Activated B cell treated with CpG ODN at 0.5 μM for 24 hours (primary cell): ENCODE data around the gene CLTB. TPM values are rescaled to one million over a fixed set of nuclear protein-coding genes. Genes with fewer than 3 reads are reported as not detected.

Experiments used
- ATAC-seq: fragments of 200-7000 bp; cut with Tn5 transposase; one replicate; pipeline ENCODE4 v1.10.0; 2021; ENCODE audit warnings: low read depth, mild to moderate bottlenecking, moderate library complexity
- CTCF ChIA-PET: fragments of 350-600 bp; sonication (Branson Sonifier 250); formaldehyde crosslinking; loops from one replicate; lab custom pipeline; 2021; ENCODE audit warnings: antibody characterized with exemption; lab: Charles Lee
- POLR2A ChIA-PET: fragments of 350-600 bp; sonication (Branson Sonifier 250); formaldehyde crosslinking; loops from one replicate; lab custom pipeline; 2021; ENCODE audit warnings: antibody characterized with exemption; lab: Charles Lee
- DNase-seq: peaks from one replicate; pipeline ENCODE4 v3.0.0; 2022
- H3K27ac Mint-ChIP-seq: one replicate; pipeline ENCODE4 v1.8.0; 2020; ENCODE audit warnings: mixed read lengths
- H3K27me3 Mint-ChIP-seq: one replicate; pipeline ENCODE4 v1.8.0; 2021; ENCODE audit warnings: mixed read lengths
- H3K36me3 Mint-ChIP-seq: one replicate; pipeline ENCODE4 v1.8.0; 2021; ENCODE audit warnings: low read depth, mixed read lengths
- H3K4me1 Mint-ChIP-seq: one replicate; pipeline ENCODE4 v1.8.0; 2021; ENCODE audit warnings: mixed read lengths
- H3K4me3 Mint-ChIP-seq: one replicate; pipeline ENCODE4 v1.8.0; 2020; ENCODE audit warnings: mild to moderate bottlenecking, mixed read lengths
- H3K9me3 Mint-ChIP-seq: one replicate; pipeline ENCODE4 v1.8.0; 2020; ENCODE audit warnings: mixed read lengths
- intact Hi-C: fragments of 100-400 bp; cut with micrococcal nuclease; formaldehyde crosslinking; loops from one replicate; pipeline ENCODE4 v1.15.1; 2024
- total RNA-seq: library from RNA; stranded (reverse); gene quantifications from 2 replicates; pipeline ENCODE4 v1.2.3, GENCODE V29; 2022
- TF ChIP-seq, protein P1 (sequence below): fragments of 200-600 bp; IDR thresholded peaks from one replicate; pipeline ENCODE4 v1.8.0; 2022; ENCODE audit warnings: antibody characterized with exemption, mild to moderate bottlenecking

CLTB gene
- total RNA-seq, 1 donor from 2014 or later: 29.5 TPM

DNA sequence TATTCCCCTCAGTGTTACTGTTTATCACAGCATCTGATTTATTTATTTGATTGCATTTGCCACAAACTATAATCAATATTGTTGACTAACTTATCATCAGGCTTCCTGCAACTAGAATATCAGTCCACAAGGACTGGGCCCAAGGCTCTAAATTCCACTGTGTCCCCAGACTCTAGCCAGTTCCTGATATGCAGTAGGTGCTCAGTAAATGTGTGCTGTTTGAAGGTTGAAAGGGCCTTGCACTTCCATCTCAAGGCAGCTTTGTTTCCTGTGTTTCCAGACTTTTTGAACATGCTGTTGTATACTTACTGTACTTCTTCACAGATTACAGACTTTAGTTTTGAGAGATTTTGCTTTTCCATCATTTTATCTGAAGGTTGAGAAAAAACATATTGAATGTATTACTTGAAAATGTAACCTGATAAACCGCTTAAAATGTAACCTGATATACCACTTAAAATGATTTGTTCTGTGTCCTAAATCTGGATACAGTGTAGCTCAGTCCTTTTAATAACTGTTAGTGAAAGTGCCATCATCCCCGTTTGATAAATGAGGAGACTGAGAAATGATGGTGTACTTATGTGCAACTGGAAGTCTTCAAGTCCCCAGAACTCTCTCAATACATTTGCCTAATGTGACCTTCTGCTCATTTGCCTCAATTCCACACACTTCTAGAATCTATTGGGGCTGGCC is 73.4 kb downstream of the CLTB start:
- TF ChIP-seq, protein P1, sequence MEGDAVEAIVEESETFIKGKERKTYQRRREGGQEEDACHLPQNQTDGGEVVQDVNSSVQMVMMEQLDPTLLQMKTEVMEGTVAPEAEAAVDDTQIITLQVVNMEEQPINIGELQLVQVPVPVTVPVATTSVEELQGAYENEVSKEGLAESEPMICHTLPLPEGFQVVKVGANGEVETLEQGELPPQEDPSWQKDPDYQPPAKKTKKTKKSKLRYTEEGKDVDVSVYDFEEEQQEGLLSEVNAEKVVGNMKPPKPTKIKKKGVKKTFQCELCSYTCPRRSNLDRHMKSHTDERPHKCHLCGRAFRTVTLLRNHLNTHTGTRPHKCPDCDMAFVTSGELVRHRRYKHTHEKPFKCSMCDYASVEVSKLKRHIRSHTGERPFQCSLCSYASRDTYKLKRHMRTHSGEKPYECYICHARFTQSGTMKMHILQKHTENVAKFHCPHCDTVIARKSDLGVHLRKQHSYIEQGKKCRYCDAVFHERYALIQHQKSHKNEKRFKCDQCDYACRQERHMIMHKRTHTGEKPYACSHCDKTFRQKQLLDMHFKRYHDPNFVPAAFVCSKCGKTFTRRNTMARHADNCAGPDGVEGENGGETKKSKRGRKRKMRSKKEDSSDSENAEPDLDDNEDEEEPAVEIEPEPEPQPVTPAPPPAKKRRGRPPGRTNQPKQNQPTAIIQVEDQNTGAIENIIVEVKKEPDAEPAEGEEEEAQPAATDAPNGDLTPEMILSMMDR: no peak
- intact Hi-C loops: no loop called here
- CTCF ChIA-PET: interaction anchor here (1.2 kb wide), 1 partner anchor 13 kb away, joined by 3 read pairs; no protein-coding TSS in a partner anchor
- H3K27ac Mint-ChIP-seq: no peak overlapping the region
- no peak for ATAC-seq
- no peak overlapping the region for H3K4me3 Mint-ChIP-seq
- POLR2A ChIA-PET: no interaction called here
- no peaks in the 10 kb centered on the region for H3K4me1 Mint-ChIP-seq
- H3K27me3 Mint-ChIP-seq: no peaks in the 10 kb centered on the region
- DNase-seq: no peak
- no peaks in the 10 kb centered on the region for H3K9me3 Mint-ChIP-seq
- peaks cover 74% of the 10 kb centered on the region for H3K36me3 Mint-ChIP-seq

Other genes starting within 250 kb of the CLTB start
- gene SIMC1, start 178.1 kb downstream of the CLTB start, total RNA-seq: 32.1 and 35.3 TPM in 2 replicates
- gene KIAA1191, start 54.8 kb downstream of the CLTB start, total RNA-seq: 56.6 and 57.5 TPM in 2 replicates
- 10.9 and 14.3 TPM in 2 replicates for gene ARL10, start 51.1 kb downstream of the CLTB start, total RNA-seq
- gene NOP16, start 27.9 kb downstream of the CLTB start, total RNA-seq: 50.9 and 65.1 TPM in 2 replicates
- 113 and 116 TPM in 2 replicates for gene HIGD2A, start 27.8 kb downstream of the CLTB start, total RNA-seq
- 35.6 and 39.0 TPM in 2 replicates for gene FAF2, start 31.8 kb upstream of the CLTB start, total RNA-seq
- gene RNF44, start 120.9 kb upstream of the CLTB start, total RNA-seq: 78.6 and 96.5 TPM in 2 replicates
- gene CDHR2, start 132.8 kb upstream of the CLTB start, total RNA-seq: 0.31 and 0.42 TPM in 2 replicates
- gene GPRIN1, start 193.6 kb upstream of the CLTB start, total RNA-seq: 2.8 and 3.2 TPM in 2 replicates
- 0.17 TPM in 1 of 2 replicates, not detected in the other for gene SNCB, start 214.0 kb upstream of the CLTB start, total RNA-seq
- not detected in 2 replicates for gene EIF4E1B, start 214.1 kb upstream of the CLTB start, total RNA-seq
- gene TSPAN17, start 230.9 kb upstream of the CLTB start, total RNA-seq: 20.7 and 27.7 TPM in 2 replicates